ENCODE measurements around the gene CD36.

The CD36 gene

GRCh38 chr7:80650030-80650429 is 11.6 kb downstream of the CD36 start:
- Histone ChIP-seq H3K4me3 (ENCODE audit: low read length) (no peak overlapping the region), H3K9me3 (ENCODE audit: insufficient read depth, low read length) (no peaks in the 10 kb centered on the region), H3K4me1 (ENCODE audit: low read length) (no peaks in the 10 kb centered on the region), H3K4me2 (ENCODE audit: low read length) (no peak overlapping the region), H2AFZ (ENCODE audit: low read depth, low read length) (no peak overlapping the region), H3K27me3 (ENCODE audit: low read depth, low read length) (no peaks in the 10 kb centered on the region), H4K20me1 (ENCODE audit: insufficient read depth, low read length) (no peaks in the 10 kb centered on the region), H3K9ac (ENCODE audit: low read length) (no peak overlapping the region), H3K36me3 (replicated peaks; ENCODE audit: low read depth, low read length) (no peaks in the 10 kb centered on the region), H3K27ac (ENCODE audit: low read length) (no peak overlapping the region), H3K79me2 (ENCODE audit: low read length) (no peaks in the 10 kb centered on the region)
- TF ChIP-seq EZH2phosphoT487 (IDR thresholded peaks at IDR 0.05; ENCODE audit: low read depth) (no peak), CTCF (IDR thresholded peaks at IDR 0.05; ENCODE audit: low read depth, low read length) (no peak)

DNA sequence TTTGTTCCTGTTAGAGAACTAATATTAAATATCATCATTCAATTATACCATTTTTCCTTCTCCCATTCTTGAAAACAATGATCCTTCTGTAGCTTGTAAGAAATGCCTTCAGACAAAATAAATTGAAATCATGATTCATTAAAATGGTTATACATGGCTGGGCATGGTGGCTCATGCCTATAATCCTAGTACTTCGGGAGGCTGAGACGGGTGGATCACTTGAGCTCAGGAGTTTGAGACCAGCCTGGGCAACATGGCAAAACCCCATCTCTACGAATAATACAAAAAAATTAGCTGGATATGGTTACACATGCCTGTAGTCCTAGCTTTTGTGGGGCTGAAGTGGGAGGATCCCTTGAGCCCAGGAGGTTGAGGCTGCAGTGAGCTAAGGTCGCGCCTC is 13.0 kb downstream of the CD36 start:
- Histone ChIP-seq H3K9me3 (ENCODE audit: insufficient read depth, low read length) (no peaks in the 10 kb centered on the region), H3K4me3 (ENCODE audit: low read length) (no peak overlapping the region), H3K27me3 (ENCODE audit: low read depth, low read length) (no peaks in the 10 kb centered on the region), H3K4me2 (ENCODE audit: low read length) (no peak overlapping the region), H4K20me1 (ENCODE audit: insufficient read depth, low read length) (no peaks in the 10 kb centered on the region), H3K36me3 (replicated peaks; ENCODE audit: low read depth, low read length) (no peaks in the 10 kb centered on the region), H3K27ac (ENCODE audit: low read length) (no peak overlapping the region), H3K9ac (ENCODE audit: low read length) (no peak overlapping the region), H2AFZ (ENCODE audit: low read depth, low read length) (no peak overlapping the region), H3K4me1 (ENCODE audit: low read length) (no peaks in the 10 kb centered on the region), H3K79me2 (ENCODE audit: low read length) (no peaks in the 10 kb centered on the region)
- no peak for TF ChIP-seq CTCF (IDR thresholded peaks at IDR 0.05; ENCODE audit: low read depth, low read length)
- no peak for TF ChIP-seq EZH2phosphoT487 (IDR thresholded peaks at IDR 0.05; ENCODE audit: low read depth)

GRCh38 chr7:80653244-80653643 is 14.8 kb downstream of the CD36 start:
- H3K27ac ChIP-seq (ENCODE audit: low read length) = no peak overlapping the region
- H3K36me3 ChIP-seq (replicated peaks; ENCODE audit: low read depth, low read length) = no peaks in the 10 kb centered on the region
- no peaks in the 10 kb centered on the region for H4K20me1 ChIP-seq (ENCODE audit: insufficient read depth, low read length)
- H3K9me3 ChIP-seq (ENCODE audit: insufficient read depth, low read length) = no peaks in the 10 kb centered on the region
- no peak overlapping the region for H2AFZ ChIP-seq (ENCODE audit: low read depth, low read length)
- H3K27me3 ChIP-seq (ENCODE audit: low read depth, low read length) = no peaks in the 10 kb centered on the region
- peaks cover 1% of the 10 kb centered on the region; the same call in 1 of the 2 replicates for H3K4me1 ChIP-seq (ENCODE audit: low read length)
- TF ChIP-seq EZH2phosphoT487 (IDR thresholded peaks at IDR 0.05; ENCODE audit: low read depth) (no peak), CTCF (IDR thresholded peaks at IDR 0.05; ENCODE audit: low read depth, low read length) (no peak)
- no peak overlapping the region for H3K9ac ChIP-seq (ENCODE audit: low read length)
- H3K4me3 ChIP-seq (ENCODE audit: low read length) = no peak overlapping the region
- no peaks in the 10 kb centered on the region for H3K79me2 ChIP-seq (ENCODE audit: low read length)
- no peak overlapping the region for H3K4me2 ChIP-seq (ENCODE audit: low read length)

- Histone ChIP-seq H3K9ac (ENCODE audit: low read length) (no peak overlapping the region), H3K4me3 (ENCODE audit: low read length) (no peak overlapping the region), H3K36me3 (replicated peaks; ENCODE audit: low read depth, low read length) (no peaks in the 10 kb centered on the region), H3K27me3 (ENCODE audit: low read depth, low read length) (no peaks in the 10 kb centered on the region), H3K4me1 (ENCODE audit: low read length) (peaks cover 11% of the 10 kb centered on the region), H3K4me2 (ENCODE audit: low read length) (no peak overlapping the region), H4K20me1 (ENCODE audit: insufficient read depth, low read length) (no peaks in the 10 kb centered on the region), H3K27ac (ENCODE audit: low read length) (no peak overlapping the region), H3K9me3 (ENCODE audit: insufficient read depth, low read length) (no peaks in the 10 kb centered on the region), H3K79me2 (ENCODE audit: low read length) (no peaks in the 10 kb centered on the region), H2AFZ (ENCODE audit: low read depth, low read length) (no peak overlapping the region)
- TF ChIP-seq EZH2phosphoT487 (IDR thresholded peaks at IDR 0.05; ENCODE audit: low read depth) (no peak), CTCF (IDR thresholded peaks at IDR 0.05; ENCODE audit: low read depth, low read length) (no peak)
Measured at GRCh38 chr7:80654887-80655340, 16.5 kb downstream of the CD36 start.
